Hepatocyte (in vitro differentiated cells): ENCODE results near the gene FBXO36.

Source experiments
- EZH2 ChIP-seq: fragments of 200-600 bp; sonication (generic); IDR thresholded peaks from 2 replicates; pipeline ENCODE4 v1.6.1; 2016; ENCODE audit warnings: antibody characterized with exemption, mild to moderate bottlenecking, borderline replicate concordance
- EZH2phosphoT487 ChIP-seq: fragments of 200-600 bp; sonication (generic); IDR thresholded peaks from one replicate; pipeline ENCODE4 v1.6.1; 2018; ENCODE audit warnings: antibody characterized with exemption, mild to moderate bottlenecking, low read depth, moderate library complexity; ENCODE audit not compliant: unreplicated experiment, severe bottlenecking
- TF ChIP-seq, protein P1 (sequence below): fragments of 200-600 bp; sonication (generic); IDR thresholded peaks from 2 replicates; pipeline ENCODE4 v1.5.1; 2016; ENCODE audit warnings: antibody characterized with exemption, mild to moderate bottlenecking; ENCODE audit not compliant: poor library complexity

DNA sequence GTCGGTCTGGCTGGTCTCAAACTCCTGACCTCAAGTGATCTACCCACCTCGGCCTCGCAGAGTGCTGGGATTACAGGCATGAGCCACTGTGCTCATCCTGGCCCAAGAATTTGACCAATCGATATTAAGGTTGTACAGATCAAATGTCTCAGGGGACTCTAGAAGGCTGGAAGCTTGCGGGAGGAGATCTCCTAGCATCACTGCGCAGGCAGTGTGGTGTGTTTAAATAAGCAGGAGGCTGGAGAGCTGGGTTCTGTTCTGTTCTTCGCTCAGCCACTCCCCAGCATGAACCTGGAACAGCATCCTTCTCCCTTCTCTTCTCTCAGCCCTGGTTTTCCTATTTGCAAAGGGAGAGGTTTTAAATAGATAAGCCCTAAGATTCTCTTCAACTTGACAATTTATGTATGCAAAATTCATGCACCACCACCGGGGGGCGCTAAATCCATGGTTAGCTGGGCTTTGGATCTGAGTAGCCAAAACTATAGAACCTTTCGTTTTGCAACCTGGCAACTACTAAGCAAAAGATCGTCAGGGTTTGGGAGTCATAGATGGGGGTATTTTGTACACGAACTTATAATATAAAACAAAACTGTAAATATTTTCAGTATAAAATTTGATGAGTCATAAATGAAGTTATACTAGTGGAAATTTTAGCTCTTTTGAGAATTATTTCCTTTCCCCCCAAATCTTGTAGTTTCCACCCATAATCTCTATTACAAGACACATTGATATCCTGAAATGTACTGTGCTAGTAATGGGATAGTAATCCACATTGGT is 85.8 kb downstream of the FBXO36 start:
- TF ChIP-seq, protein P1, sequence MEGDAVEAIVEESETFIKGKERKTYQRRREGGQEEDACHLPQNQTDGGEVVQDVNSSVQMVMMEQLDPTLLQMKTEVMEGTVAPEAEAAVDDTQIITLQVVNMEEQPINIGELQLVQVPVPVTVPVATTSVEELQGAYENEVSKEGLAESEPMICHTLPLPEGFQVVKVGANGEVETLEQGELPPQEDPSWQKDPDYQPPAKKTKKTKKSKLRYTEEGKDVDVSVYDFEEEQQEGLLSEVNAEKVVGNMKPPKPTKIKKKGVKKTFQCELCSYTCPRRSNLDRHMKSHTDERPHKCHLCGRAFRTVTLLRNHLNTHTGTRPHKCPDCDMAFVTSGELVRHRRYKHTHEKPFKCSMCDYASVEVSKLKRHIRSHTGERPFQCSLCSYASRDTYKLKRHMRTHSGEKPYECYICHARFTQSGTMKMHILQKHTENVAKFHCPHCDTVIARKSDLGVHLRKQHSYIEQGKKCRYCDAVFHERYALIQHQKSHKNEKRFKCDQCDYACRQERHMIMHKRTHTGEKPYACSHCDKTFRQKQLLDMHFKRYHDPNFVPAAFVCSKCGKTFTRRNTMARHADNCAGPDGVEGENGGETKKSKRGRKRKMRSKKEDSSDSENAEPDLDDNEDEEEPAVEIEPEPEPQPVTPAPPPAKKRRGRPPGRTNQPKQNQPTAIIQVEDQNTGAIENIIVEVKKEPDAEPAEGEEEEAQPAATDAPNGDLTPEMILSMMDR = peak; percentile 73
- no peak for TF ChIP-seq EZH2
- TF ChIP-seq EZH2phosphoT487 = no peak
